ENCODE results near the gene CTXND1. TPM values are rescaled to one million over a fixed set of nuclear protein-coding genes. Genes with fewer than 3 reads are reported as not detected.

Gene CTXND1
- total and polyA plus RNA-seq, 2 of the 13 experiments (the other 11 are each of a cell fraction or from before 2014, with no cell fraction given), result 1.2 to 2.1 TPM

DNA sequence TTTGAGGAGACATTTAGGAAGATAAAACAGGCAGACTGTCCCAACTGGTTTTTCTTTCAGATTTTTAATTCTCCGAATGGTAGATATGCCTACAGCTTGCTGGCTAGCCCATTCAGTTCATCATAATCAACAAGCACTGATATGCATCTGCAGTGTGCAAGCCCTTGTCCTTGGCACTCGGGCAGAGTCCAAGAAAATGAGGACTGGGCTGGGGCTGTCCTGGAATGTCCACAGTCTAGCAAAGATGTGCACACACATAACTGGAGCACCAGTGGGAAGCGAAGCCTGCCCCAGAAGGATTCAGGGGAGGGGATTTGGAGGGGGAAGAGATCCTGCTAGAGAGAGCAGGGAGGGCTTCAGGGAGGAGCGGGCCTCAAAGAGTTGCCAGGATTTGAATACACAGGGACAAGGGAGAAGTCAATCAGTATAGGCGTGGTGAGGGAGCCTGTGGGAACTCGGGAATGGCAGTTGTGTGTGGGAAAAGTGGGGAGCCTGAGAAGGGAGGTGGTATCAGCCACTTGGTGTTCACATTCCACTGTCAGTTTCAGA, 90.5 kb downstream of the CTXND1 start (continued):
- TF ChIP-seq, protein P1, sequence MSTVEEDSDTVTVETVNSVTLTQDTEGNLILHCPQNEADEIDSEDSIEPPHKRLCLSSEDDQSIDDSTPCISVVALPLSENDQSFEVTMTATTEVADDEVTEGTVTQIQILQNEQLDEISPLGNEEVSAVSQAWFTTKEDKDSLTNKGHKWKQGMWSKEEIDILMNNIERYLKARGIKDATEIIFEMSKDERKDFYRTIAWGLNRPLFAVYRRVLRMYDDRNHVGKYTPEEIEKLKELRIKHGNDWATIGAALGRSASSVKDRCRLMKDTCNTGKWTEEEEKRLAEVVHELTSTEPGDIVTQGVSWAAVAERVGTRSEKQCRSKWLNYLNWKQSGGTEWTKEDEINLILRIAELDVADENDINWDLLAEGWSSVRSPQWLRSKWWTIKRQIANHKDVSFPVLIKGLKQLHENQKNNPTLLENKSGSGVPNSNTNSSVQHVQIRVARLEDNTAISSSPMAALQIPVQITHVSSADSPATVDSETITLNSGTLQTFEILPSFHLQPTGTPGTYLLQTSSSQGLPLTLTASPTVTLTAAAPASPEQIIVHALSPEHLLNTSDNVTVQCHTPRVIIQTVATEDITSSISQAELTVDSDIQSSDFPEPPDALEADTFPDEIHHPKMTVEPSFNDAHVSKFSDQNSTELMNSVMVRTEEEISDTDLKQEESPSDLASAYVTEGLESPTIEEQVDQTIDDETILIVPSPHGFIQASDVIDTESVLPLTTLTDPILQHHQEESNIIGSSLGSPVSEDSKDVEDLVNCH (CRISPR knock-in tag; IDR thresholded peaks at IDR 0.05), result no peak
- TF ChIP-seq TP53 (CRISPR knock-in tag; conservative IDR thresholded peaks at IDR 0.05), result no peak
- TF ChIP-seq ELF4 (CRISPR knock-in tag; IDR thresholded peaks at IDR 0.05; ENCODE audit: borderline replicate concordance), result no peak
- peak; percentile 49; the same call in 1 of the 2 replicates for TF ChIP-seq TBX2 (CRISPR knock-in tag; IDR thresholded peaks at IDR 0.05; ENCODE audit: borderline replicate concordance)
- TF ChIP-seq HDAC2 (CRISPR knock-in tag; IDR thresholded peaks at IDR 0.05), result 0 out of 2 replicates have a peak, but pooled peaks have one; percentile 12
- TF ChIP-seq ZNF160 (CRISPR knock-in tag; IDR thresholded peaks at IDR 0.05), result no peak
- TF ChIP-seq ZNF138 (CRISPR knock-in tag; IDR thresholded peaks at IDR 0.05; ENCODE audit: low read depth), result no peak
- TF ChIP-seq SALL2 (CRISPR knock-in tag; IDR thresholded peaks at IDR 0.05), result no peak
- TF ChIP-seq, protein P2, sequence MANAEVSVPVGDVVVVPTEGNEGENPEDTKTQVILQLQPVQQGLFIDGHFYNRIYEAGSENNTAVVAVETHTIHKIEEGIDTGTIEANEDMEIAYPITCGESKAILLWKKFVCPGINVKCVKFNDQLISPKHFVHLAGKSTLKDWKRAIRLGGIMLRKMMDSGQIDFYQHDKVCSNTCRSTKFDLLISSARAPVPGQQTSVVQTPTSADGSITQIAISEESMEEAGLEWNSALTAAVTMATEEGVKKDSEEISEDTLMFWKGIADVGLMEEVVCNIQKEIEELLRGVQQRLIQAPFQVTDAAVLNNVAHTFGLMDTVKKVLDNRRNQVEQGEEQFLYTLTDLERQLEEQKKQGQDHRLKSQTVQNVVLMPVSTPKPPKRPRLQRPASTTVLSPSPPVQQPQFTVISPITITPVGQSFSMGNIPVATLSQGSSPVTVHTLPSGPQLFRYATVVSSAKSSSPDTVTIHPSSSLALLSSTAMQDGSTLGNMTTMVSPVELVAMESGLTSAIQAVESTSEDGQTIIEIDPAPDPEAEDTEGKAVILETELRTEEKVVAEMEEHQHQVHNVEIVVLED (CRISPR knock-in tag; IDR thresholded peaks at IDR 0.05; ENCODE audit: borderline replicate concordance), result no peak
- no peak for TF ChIP-seq JARID2 (CRISPR knock-in tag; IDR thresholded peaks at IDR 0.05; ENCODE audit: insufficient replicate concordance)
- TF ChIP-seq, protein P3, sequence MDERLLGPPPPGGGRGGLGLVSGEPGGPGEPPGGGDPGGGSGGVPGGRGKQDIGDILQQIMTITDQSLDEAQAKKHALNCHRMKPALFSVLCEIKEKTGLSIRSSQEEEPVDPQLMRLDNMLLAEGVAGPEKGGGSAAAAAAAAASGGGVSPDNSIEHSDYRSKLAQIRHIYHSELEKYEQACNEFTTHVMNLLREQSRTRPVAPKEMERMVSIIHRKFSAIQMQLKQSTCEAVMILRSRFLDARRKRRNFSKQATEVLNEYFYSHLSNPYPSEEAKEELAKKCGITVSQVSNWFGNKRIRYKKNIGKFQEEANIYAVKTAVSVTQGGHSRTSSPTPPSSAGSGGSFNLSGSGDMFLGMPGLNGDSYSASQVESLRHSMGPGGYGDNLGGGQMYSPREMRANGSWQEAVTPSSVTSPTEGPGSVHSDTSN (CRISPR knock-in tag; IDR thresholded peaks at IDR 0.05), result no peak
- TF ChIP-seq TGIF2 (CRISPR knock-in tag; IDR thresholded peaks at IDR 0.05), result no peak
- TF ChIP-seq SALL1 (CRISPR knock-in tag; IDR thresholded peaks at IDR 0.05), result peak; percentile 13; the same call in 1 of the 2 replicates
- TF ChIP-seq, protein P4, sequence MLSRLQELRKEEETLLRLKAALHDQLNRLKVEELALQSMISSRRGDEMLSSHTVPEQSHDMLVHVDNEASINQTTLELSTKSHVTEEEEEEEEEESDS (CRISPR knock-in tag; IDR thresholded peaks at IDR 0.05; ENCODE audit: borderline replicate concordance), result no peak
- TF ChIP-seq PTBP1 (IDR thresholded peaks at IDR 0.05; ENCODE audit: low read depth, low read length, poor library complexity, severe bottlenecking), result no peak
- TF ChIP-seq FOXJ3 (CRISPR knock-in tag; IDR thresholded peaks at IDR 0.05; ENCODE audit: borderline replicate concordance), result no peak
- no peak for TF ChIP-seq LCORL (IDR thresholded peaks at IDR 0.05)
- no peak for TF ChIP-seq LCORL (CRISPR knock-in tag; IDR thresholded peaks at IDR 0.05)
- TF ChIP-seq ZNF24 (IDR thresholded peaks at IDR 0.05), result no peak
- TF ChIP-seq ZNF530 (CRISPR knock-in tag; IDR thresholded peaks at IDR 0.05; ENCODE audit: low read depth), result no peak
- TF ChIP-seq ZNF788 (CRISPR knock-in tag; IDR thresholded peaks at IDR 0.05; ENCODE audit: borderline replicate concordance), result no peak; the same call in 1 of the 2 replicates
- TF ChIP-seq, protein P5, sequence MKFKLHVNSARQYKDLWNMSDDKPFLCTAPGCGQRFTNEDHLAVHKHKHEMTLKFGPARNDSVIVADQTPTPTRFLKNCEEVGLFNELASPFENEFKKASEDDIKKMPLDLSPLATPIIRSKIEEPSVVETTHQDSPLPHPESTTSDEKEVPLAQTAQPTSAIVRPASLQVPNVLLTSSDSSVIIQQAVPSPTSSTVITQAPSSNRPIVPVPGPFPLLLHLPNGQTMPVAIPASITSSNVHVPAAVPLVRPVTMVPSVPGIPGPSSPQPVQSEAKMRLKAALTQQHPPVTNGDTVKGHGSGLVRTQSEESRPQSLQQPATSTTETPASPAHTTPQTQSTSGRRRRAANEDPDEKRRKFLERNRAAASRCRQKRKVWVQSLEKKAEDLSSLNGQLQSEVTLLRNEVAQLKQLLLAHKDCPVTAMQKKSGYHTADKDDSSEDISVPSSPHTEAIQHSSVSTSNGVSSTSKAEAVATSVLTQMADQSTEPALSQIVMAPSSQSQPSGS (CRISPR knock-in tag; IDR thresholded peaks at IDR 0.05), result no peak

All from HepG2 (cell line).